Measurements from ENCODE around the gene DUSP9. TPM values are rescaled to one million over a fixed set of nuclear protein-coding genes. Genes with fewer than 3 reads are reported as not detected.

Gene DUSP9
- total RNA-seq, 1 experiment from 2014 or later = 14.2 TPM

- TF ChIP-seq ZBTB33 (IDR thresholded peaks at IDR 0.05; ENCODE audit: extremely low read depth, insufficient replicate concordance, low read length) = no peak
- TF ChIP-seq SIN3A (IDR thresholded peaks at IDR 0.05; ENCODE audit: low read depth) = no peak
- TF ChIP-seq EGR1 (IDR thresholded peaks at IDR 0.05; ENCODE audit: low read depth) = no peak
- TF ChIP-seq EZH2phosphoT487 (IDR thresholded peaks at IDR 0.05; ENCODE audit: borderline replicate concordance) = no peak
- TF ChIP-seq RAD21 (IDR thresholded peaks at IDR 0.05; ENCODE audit: low read depth) = no peak
- TF ChIP-seq REST (IDR thresholded peaks at IDR 0.05; ENCODE audit: low read depth) = no peak
- TF ChIP-seq ZNF274 (IDR thresholded peaks at IDR 0.05; ENCODE audit: low read depth, low read length) = no peak
- TF ChIP-seq SRF (IDR thresholded peaks at IDR 0.05; ENCODE audit: low read depth) = no peak
- no peak for TF ChIP-seq EZH2 (IDR thresholded peaks at IDR 0.05)
Measured at GRCh38 chrX:153648358-153649177, 1.6 kb downstream of the DUSP9 start (continued).

All from HCT116 (cell line).